Immature natural killer cell (primary cell): ENCODE results near the gene ACTC1. TPM values are rescaled to one million over a fixed set of nuclear protein-coding genes. Genes with fewer than 3 reads are reported as not detected.

Experiments
- DNase-seq, 3 donors: peaks; one replicate each; pipeline ENCODE4 v3.0.0; 2022; ENCODE audit warnings: mixed read lengths in 1 of 3
- H3K27ac Mint-ChIP-seq, 6 donors: one replicate each; pipeline ENCODE4 v1.8.0; 2020; ENCODE audit warnings: mixed read lengths in 6 of 6, mild to moderate bottlenecking in 5 of 6, inconsistent platforms in 4 of 6, moderate library complexity in 3 of 6
- H3K27me3 Mint-ChIP-seq, 3 donors: one replicate each; pipeline ENCODE4 v1.8.0; 2020 to 2021; ENCODE audit warnings: low read depth in 3 of 3, mild to moderate bottlenecking in 3 of 3, mixed read lengths in 3 of 3, moderate library complexity in 3 of 3, inconsistent platforms in 1 of 3
- H3K36me3 Mint-ChIP-seq, 3 donors: one replicate each; pipeline ENCODE4 v1.8.0; 2020; ENCODE audit warnings: mixed read lengths in 3 of 3, inconsistent platforms in 2 of 3, mild to moderate bottlenecking in 2 of 3
- H3K4me1 Mint-ChIP-seq, 2 donors: one replicate each; pipeline ENCODE4 v1.8.0; 2020; ENCODE audit warnings: inconsistent platforms in 2 of 2, mild to moderate bottlenecking in 2 of 2, mixed read lengths in 2 of 2, moderate library complexity in 1 of 2
- H3K4me3 Mint-ChIP-seq, 5 donors: one replicate each; pipeline ENCODE4 v1.8.0; 2020; ENCODE audit warnings: mild to moderate bottlenecking in 5 of 5, mixed read lengths in 5 of 5, inconsistent platforms in 3 of 5, moderate library complexity in 3 of 5
- H3K9me3 Mint-ChIP-seq, 6 donors: one replicate each; pipeline ENCODE4 v1.8.0; 2020; ENCODE audit warnings: mild to moderate bottlenecking in 6 of 6, mixed read lengths in 6 of 6, inconsistent platforms in 4 of 6, moderate library complexity in 3 of 6
- polyA plus RNA-seq, 3 donors: library from polyadenylated mRNA; unstranded; fragments of 300-500 nt; fragmentation: Illumina TruSeq; gene quantifications; one replicate each; pipeline ENCODE4 v1.2.3, GENCODE V29; 2021

The ACTC1 gene
- polyA plus RNA-seq, 3 donors from 2014 or later, result not detected

- no peak for DNase-seq
- Mint-ChIP-seq H3K27me3 (peaks cover 2 to 9% (median 6%) of the 10 kb centered on the region in 3 donors), H3K4me3 (no peak overlapping the region), H3K4me1 (no peaks in the 10 kb centered on the region), H3K27ac (no peak overlapping the region), H3K9me3 (no peaks in the 10 kb centered on the region), H3K36me3 (no peaks in the 10 kb centered on the region)
These were observed 3.6 kb downstream of the ACTC1 start for GRCh38 chr15:34791701-34792100.

DNA sequence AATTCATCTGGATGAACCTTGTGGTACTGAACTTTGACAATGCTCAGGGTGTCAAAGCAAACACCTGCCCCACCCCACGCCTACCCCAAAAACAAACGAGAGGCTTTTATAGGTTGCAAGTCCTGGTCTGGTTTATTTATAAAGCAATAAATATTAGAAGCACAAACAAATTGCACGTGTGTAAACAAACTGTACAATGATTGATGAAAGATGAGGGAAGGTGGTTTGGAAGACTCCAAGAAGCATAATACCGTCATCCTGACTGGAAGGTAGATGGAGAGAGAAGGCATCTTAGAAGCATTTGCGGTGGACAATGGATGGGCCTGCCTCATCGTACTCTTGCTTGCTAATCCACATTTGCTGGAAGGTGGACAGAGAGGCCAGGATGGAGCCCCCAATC, 5.2 kb downstream of the ACTC1 start:
- H3K27me3 Mint-ChIP-seq, result peaks cover 4 to 9% (median 6%) of the 10 kb centered on the region in 3 donors
- no peaks in the 10 kb centered on the region for H3K36me3 Mint-ChIP-seq
- no peaks in the 10 kb centered on the region for H3K4me1 Mint-ChIP-seq
- H3K9me3 Mint-ChIP-seq, result no peaks in the 10 kb centered on the region
- no peak overlapping the region for H3K4me3 Mint-ChIP-seq
- H3K27ac Mint-ChIP-seq, result no peak overlapping the region
- no peak for DNase-seq

GRCh38 chr15:34789326-34789725, 6.0 kb downstream of the ACTC1 start:
- Mint-ChIP-seq H3K27ac (no peak overlapping the region), H3K27me3 (peaks cover 2 to 9% (median 7%) of the 10 kb centered on the region in 3 donors), H3K36me3 (no peaks in the 10 kb centered on the region), H3K4me1 (no peaks in the 10 kb centered on the region), H3K4me3 (no peak overlapping the region), H3K9me3 (no peaks in the 10 kb centered on the region)
- DNase-seq, result no peak

DNA sequence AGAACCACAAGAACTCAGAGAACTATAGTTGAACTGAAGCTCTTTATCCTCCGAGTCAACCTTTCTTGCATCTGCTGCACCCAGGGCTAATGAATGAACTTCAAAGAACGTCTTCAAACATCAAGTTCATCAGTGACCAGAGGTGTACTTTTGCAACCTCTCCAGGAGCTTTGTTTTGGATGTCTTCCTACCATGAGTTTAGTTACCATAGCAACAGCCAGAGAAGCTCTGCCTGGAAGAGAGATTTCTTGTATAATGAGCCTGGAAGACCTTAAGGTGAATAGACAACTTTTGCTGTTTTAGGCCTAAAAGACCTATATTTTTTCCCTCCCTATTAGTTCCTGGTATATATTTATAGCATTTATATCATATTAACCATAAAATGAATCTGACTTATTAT, 9.1 kb downstream of the ACTC1 start:
- Mint-ChIP-seq H3K27me3 (peaks cover 4 to 12% (median 9%) of the 10 kb centered on the region in 3 donors), H3K4me3 (no peak overlapping the region)

DNA sequence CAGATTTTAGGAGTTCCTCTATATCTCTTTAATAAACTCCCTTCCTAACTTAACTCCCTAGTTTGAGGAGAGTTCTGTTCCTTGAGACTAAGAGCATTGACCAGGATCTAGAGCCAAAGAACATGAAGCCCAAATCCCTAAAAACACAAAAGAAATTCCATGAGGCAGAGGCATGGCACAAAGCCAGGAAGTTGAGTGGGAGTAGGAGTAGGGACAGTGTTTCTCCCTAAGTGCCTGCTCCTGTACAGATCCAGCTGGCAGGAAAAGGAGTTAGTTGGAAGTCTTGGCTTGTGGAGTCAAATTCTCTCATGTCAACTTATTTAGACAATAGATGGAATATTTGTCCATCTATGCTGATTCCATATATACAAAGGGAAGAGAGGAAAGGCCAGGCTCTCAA, 11.4 kb downstream of the ACTC1 start:
- no peak overlapping the region for H3K4me3 Mint-ChIP-seq

More for the DNA sequence above, 9.1 kb downstream of the ACTC1 start:
- Mint-ChIP-seq H3K36me3 (no peaks in the 10 kb centered on the region), H3K9me3 (peaks cover 0 to 12% (median 0%) of the 10 kb centered on the region in 6 donors), H3K4me1 (no peaks in the 10 kb centered on the region), H3K27ac (no peak overlapping the region)
- no peak for DNase-seq

DNA sequence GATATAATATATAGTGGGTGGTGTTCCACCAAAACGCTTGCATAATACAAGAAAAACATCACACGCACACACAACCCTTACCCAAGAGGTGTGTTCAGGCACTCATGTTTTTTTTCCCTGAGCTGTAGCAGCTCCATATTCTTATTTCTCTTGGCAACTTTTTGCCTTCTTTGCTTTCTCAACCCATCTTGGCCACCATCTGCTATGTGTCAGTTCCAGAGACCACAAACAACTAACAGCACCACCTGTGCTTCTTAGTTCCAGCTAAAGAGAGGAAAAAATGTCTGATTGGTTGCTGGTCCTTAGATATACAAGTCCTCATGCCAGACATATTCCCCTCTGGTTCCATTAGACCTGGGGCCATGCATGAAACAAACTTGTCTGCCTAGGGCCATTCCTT, 11.9 kb downstream of the ACTC1 start:
- no peaks in the 10 kb centered on the region for H3K4me1 Mint-ChIP-seq
- DNase-seq, result no peak

More for the DNA sequence above, 11.4 kb downstream of the ACTC1 start:
- H3K27ac Mint-ChIP-seq, result no peak overlapping the region
- DNase-seq, result no peak
- H3K9me3 Mint-ChIP-seq, result peaks cover 0 to 12% (median 5%) of the 10 kb centered on the region in 6 donors
- H3K27me3 Mint-ChIP-seq, result peaks cover 6 to 11% (median 10%) of the 10 kb centered on the region in 3 donors
- H3K36me3 Mint-ChIP-seq, result no peaks in the 10 kb centered on the region
- no peaks in the 10 kb centered on the region for H3K4me1 Mint-ChIP-seq

DNA sequence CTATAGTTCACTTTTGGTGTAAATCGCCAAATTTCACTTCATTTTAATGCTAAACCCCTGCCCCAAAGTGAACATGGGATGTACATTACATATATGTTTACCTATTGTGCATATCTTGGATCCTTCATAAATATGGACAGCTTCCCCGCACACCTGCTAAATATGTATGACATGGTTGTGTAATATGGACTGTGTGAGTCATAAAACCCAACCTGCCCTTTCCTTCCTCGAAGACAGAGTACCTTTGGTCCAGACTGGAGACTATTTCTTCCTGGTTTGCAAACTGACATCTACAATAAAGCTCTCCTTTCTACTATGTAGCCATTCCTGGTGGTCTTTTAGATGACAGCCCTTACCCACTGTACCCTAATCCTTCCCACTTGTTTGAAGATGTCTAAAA, 12.4 kb downstream of the ACTC1 start:
- peaks cover 0 to 12% (median 5%) of the 10 kb centered on the region in 6 donors for H3K9me3 Mint-ChIP-seq
- H3K4me1 Mint-ChIP-seq, result no peaks in the 10 kb centered on the region
- no peak overlapping the region for H3K27ac Mint-ChIP-seq
- no peak overlapping the region for H3K4me3 Mint-ChIP-seq
- no peaks in the 10 kb centered on the region for H3K36me3 Mint-ChIP-seq
- DNase-seq, result no peak
- H3K27me3 Mint-ChIP-seq, result peaks cover 6 to 11% (median 10%) of the 10 kb centered on the region in 3 donors

More for the DNA sequence above, 11.9 kb downstream of the ACTC1 start:
- peaks cover 6 to 11% (median 10%) of the 10 kb centered on the region in 3 donors for H3K27me3 Mint-ChIP-seq
- no peak overlapping the region for H3K27ac Mint-ChIP-seq
- H3K36me3 Mint-ChIP-seq, result no peaks in the 10 kb centered on the region
- H3K4me3 Mint-ChIP-seq, result no peak overlapping the region
- peaks cover 0 to 12% (median 5%) of the 10 kb centered on the region in 6 donors for H3K9me3 Mint-ChIP-seq

GRCh38 chr15:34780725-34781124, 14.6 kb downstream of the ACTC1 start:
- peaks cover 4 to 16% (median 8%) of the 10 kb centered on the region in 3 donors for H3K27me3 Mint-ChIP-seq
- H3K4me1 Mint-ChIP-seq, result no peaks in the 10 kb centered on the region
- H3K9me3 Mint-ChIP-seq, result peaks cover 0 to 12% (median 5%) of the 10 kb centered on the region in 6 donors
- H3K27ac Mint-ChIP-seq, result no peak overlapping the region
- H3K4me3 Mint-ChIP-seq, result no peak overlapping the region
- no peak for DNase-seq
- H3K36me3 Mint-ChIP-seq, result no peaks in the 10 kb centered on the region

DNA sequence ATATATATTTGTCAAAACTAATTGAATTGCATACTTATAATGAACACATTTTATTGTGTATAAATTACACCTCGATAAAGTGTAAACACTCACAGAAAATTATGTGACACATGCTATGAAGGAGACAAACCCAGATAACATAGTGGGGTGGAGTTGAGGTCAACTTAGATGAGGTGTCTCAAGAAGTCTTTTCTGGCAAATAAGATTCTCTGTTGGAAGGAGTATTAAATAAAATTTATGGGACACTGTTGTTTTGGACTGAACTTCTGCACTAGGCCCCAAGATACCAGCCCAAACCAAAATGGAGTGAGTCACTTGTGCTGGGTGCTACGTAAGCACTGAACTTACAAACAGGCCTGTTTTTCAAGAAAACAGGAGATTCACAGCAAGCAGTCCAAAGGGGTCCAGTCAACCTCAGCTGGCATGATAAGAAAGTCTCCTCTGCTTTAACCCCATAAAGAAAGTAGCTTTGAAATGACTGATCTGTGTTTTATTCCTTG, 18.7 kb downstream of the ACTC1 start:
- Mint-ChIP-seq H3K4me1 (no peaks in the 10 kb centered on the region), H3K9me3 (peaks cover 0 to 7% (median 2%) of the 10 kb centered on the region in 6 donors), H3K27me3 (peaks cover 4 to 14% (median 4%) of the 10 kb centered on the region in 3 donors), H3K36me3 (no peaks in the 10 kb centered on the region), H3K4me3 (no peak overlapping the region), H3K27ac (no peak overlapping the region)
- no peak for DNase-seq

DNA sequence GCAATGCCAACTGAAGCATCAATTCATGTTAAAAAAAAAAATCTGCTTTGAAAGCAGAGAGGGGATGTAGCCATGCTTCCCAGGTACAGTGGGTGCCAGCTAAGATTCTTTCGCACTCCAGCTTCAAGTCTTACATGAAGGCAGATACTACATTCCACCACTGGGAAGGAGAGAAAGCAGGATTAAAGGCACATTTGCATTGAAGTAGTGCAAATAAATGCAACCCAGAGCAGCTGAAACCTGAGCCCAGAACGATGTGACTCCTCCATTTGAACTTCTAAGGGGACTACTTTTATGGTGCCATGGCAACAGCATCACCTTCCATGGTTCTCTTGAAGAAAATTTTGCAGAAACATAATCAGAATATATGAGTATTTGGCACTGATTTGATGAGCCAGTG, 21.4 kb downstream of the ACTC1 start:
- no peaks in the 10 kb centered on the region for H3K36me3 Mint-ChIP-seq
- DNase-seq, result no peak
- H3K4me1 Mint-ChIP-seq, result no peaks in the 10 kb centered on the region
- peaks cover 0 to 1% (median 0%) of the 10 kb centered on the region in 6 donors for H3K9me3 Mint-ChIP-seq
- no peak overlapping the region for H3K27ac Mint-ChIP-seq
- H3K27me3 Mint-ChIP-seq, result peaks cover 2 to 12% (median 6%) of the 10 kb centered on the region in 3 donors
- H3K4me3 Mint-ChIP-seq, result no peak overlapping the region

GRCh38 chr15:34773013-34773412, 22.3 kb downstream of the ACTC1 start:
- H3K27me3 Mint-ChIP-seq, result peaks cover 2 to 12% (median 6%) of the 10 kb centered on the region in 3 donors
- no peaks in the 10 kb centered on the region for H3K4me1 Mint-ChIP-seq
- no peak for DNase-seq
- H3K9me3 Mint-ChIP-seq, result peaks cover 0 to 1% (median 0%) of the 10 kb centered on the region in 6 donors
- H3K27ac Mint-ChIP-seq, result no peak overlapping the region
- no peak overlapping the region for H3K4me3 Mint-ChIP-seq
- H3K36me3 Mint-ChIP-seq, result no peaks in the 10 kb centered on the region

GRCh38 chr15:34772312-34772711, 23.0 kb downstream of the ACTC1 start:
- peaks cover 2 to 12% (median 6%) of the 10 kb centered on the region in 3 donors for H3K27me3 Mint-ChIP-seq

DNA sequence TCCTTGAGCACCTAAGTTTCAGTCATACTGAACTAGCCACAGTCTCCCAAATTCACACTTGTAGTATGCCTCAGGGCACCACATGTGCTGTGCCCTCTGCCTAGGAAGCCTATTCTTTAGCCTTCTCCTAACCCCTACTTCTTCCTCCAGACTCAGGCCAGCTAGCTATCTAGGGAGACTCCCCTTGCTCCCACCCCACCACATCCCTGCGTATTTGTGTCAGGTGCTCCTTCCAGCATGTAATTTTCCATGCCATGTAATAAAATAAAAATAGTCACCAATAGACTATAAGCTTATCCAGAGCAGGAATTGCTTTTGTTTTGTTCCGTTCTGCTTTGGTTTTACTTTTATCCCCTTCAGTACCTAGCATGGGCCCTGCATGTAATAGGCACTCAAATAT, 25.6 kb downstream of the ACTC1 start:
- Mint-ChIP-seq H3K27me3 (peaks cover 0 to 6% (median 0%) of the 10 kb centered on the region in 3 donors), H3K27ac (no peak overlapping the region), H3K4me1 (no peaks in the 10 kb centered on the region), H3K36me3 (no peaks in the 10 kb centered on the region), H3K4me3 (no peak overlapping the region), H3K9me3 (no peaks in the 10 kb centered on the region)
- no peak for DNase-seq

More at GRCh38 chr15:34772312-34772711, 23.0 kb downstream of the ACTC1 start:
- peaks cover 0 to 1% (median 0%) of the 10 kb centered on the region in 6 donors for H3K9me3 Mint-ChIP-seq
- no peak for DNase-seq
- H3K4me3 Mint-ChIP-seq, result no peak overlapping the region
- H3K4me1 Mint-ChIP-seq, result no peaks in the 10 kb centered on the region
- no peaks in the 10 kb centered on the region for H3K36me3 Mint-ChIP-seq
- no peak overlapping the region for H3K27ac Mint-ChIP-seq

GRCh38 chr15:34768530-34768929, 26.8 kb downstream of the ACTC1 start:
- Mint-ChIP-seq H3K27ac (no peak overlapping the region), H3K9me3 (no peaks in the 10 kb centered on the region), H3K36me3 (no peaks in the 10 kb centered on the region), H3K4me1 (no peaks in the 10 kb centered on the region), H3K4me3 (no peak overlapping the region), H3K27me3 (peaks cover 2 to 6% (median 2%) of the 10 kb centered on the region in 3 donors)
- DNase-seq, result no peak

DNA sequence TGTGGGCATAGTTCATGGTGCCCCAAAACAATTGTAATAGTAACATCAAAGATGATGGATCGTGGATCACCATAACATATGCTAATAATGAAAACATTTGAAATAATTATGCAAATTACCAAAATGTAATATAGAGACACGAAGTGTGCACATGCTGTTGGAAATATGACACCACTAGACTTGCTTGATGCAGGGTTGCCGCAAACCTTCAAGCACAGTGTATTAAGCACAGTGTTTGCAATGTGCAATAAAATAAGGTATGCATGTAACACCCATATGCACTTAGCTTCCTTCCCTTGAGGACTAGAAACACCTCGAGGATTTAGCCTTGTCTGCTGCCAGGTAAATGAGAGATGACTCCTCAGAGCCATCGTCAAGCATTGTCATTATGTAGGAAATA, 29.6 kb downstream of the ACTC1 start:
- no peak overlapping the region for H3K4me3 Mint-ChIP-seq
- H3K36me3 Mint-ChIP-seq, result no peaks in the 10 kb centered on the region
- H3K27ac Mint-ChIP-seq, result no peak overlapping the region
- peaks cover 2 to 5% (median 4%) of the 10 kb centered on the region in 3 donors for H3K27me3 Mint-ChIP-seq
- DNase-seq, result no peak
- no peaks in the 10 kb centered on the region for H3K4me1 Mint-ChIP-seq
- no peaks in the 10 kb centered on the region for H3K9me3 Mint-ChIP-seq
